Activated CD8-positive, alpha-beta memory T cell treated with anti-CD3 and anti-CD28 coated beads, Interleukin-2, amount 50 U/mL, for 24 hours (primary cell): ENCODE results near the gene IFNA7.
"Not testable (repeated sequence)": the region's sequence is repeated elsewhere in the genome, so short reads cannot be mapped to it uniquely, and the experiment has no call there.

Experiments
- DNase-seq: peaks from one replicate; pipeline ENCODE4 v3.0.0-alpha.2; 2020; ENCODE audit errors: extremely low read depth

Gene IFNA7

DNA sequence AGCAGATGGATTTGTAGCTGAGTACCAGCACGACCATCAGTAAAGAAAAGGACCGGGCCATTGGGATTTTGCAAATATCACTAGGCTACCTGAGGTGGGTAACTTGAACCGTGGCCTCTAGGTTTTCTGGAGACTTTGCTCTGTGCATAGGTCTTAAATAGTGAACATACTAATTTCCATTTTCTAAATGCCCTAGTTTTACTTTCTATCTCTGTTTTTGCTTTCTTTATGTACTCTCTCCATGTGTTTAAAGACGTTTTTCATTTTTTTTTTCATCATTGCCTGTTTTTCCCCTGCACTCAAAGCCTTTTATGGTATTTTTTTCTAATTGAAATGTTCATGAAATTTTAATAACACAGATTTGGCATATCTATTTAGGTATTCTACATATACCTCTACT, at the start of gene IFNA7:
TSS of gene IFNA7 (minus strand) at position 101 of the 400 bp plus-strand sequence. CDS start at position 61, 40 bp downstream.
- not testable (repeated sequence) for DNase-seq

DNA sequence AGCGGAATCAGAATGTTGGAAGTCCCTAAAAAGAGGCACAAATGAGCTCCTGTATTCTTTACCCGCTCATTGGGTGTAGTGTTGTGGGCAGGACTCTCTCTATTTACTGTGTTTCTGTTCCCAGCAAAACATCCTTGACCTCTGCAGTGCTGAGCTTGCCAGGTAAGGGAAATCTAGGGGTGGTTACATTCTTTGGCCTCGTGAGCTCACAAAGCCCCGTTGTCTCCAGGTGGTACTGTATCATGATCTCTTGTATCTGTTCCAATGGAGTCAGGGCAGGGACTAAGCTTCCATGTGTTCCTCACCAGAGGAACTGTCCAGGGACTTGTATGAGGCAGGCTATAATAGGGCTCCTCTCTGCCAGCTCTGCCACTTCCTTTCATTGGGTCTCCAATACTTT, 49.6 kb upstream of the IFNA7 start:
- DNase-seq, result no peak

DNA sequence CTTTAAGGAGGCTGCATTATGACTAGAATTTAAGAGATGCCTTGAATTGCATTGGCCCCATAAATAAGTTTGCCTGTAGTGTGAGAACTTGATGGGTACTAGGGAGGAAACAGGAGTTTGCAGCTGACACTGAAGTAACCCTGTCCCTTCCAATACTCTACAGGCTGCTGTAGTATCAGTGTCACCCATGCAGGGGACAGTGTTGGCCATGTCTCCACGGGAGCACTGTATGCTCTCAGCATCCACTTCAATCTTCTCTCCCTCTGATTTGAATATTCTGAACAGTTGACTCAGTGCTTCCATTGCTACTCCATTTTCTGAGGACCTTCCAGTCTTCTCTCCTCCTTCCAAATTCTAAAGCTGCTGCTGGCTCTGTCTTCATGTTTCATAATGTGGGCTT, 49.2 kb upstream of the IFNA7 start:
- no peak for DNase-seq

GRCh38 chr9:21244836-21245235, 42.8 kb upstream of the IFNA7 start:
- DNase-seq, result no peak

- no peak for DNase-seq
Observed at GRCh38 chr9:21239911-21240310, 37.9 kb upstream of the IFNA7 start, which contains the start of gene IFNA14. Gene IFNA14, minus strand, starts transcription at chr9:21240005. Its CDS starts 70 bp downstream, at chr9:21239935.

DNA sequence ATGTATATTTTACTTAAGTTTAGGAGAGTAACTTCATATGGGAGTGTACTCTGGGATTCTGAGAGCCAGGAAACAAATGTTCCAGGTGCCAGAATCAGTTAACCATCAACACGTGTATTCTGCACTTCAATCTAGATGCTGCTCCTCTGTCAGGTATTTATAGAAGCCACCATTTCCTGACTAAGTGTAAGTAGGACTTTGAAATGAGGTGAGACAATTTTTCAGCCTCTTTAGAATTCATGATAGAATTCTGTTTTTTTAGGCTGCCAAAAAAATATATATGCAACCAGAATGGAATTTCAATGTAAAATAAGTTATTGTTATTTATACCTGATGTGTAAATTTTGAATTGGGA, 34.3 kb upstream of the IFNA7 start:
- not testable (repeated sequence) for DNase-seq

GRCh38 chr9:21235468-21236359, 33.7 kb upstream of the IFNA7 start:
- DNase-seq, result not testable (repeated sequence)

DNA sequence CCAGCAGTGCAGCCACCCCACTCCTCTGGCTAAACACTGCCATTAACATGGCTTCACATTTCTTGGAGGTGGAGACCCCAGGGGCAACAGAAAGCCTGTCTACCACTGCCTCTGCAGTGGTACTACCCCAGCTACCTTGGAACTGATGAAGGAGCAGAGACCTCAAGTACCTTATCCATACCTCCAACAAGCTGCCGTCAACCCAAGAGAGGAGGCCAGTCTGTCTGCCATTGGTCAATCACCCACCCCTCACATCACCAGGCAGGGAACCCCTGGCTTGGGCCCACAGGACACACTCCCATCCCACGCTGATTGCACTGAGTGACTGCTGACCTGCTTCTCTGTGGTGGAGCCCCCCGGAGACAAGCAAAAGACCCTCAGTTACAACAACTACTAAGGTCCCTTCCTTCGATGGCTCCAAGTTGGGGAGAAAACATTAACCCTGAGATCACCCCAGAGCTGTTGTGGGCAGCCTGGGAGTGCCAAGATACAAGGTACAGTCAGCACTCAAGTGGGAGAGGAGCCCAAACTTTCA, 32.2 kb upstream of the IFNA7 start:
- DNase-seq, result no peak

DNA sequence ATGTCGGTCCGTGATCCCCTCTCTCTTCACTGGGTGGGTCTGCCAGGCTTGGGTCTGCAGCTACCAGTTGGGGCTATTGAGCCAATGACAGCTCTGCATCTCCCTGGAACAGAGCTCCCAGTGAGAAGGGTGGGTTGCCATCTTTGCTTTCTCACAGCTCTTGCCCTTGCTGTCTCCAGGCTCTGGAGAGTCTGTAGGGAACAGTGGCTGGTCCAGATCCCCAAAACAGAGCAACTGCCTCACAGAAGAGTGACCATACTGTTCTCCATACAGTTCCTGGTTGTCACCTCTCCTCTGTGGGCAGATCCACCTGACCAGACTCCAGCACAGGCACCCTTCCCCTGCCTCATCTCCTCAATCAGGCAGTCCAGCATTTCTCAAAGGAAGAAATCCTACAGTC, 31.3 kb upstream of the IFNA7 start:
- DNase-seq, result no peak

GRCh38 chr9:21228122-21228521, 26.1 kb upstream of the IFNA7 start, which contains the start of gene IFNA17:
Gene IFNA17, minus strand, starts transcription at chr9:21228222. Its CDS starts 49 bp downstream, at chr9:21228173.
- DNase-seq, result no peak

DNA sequence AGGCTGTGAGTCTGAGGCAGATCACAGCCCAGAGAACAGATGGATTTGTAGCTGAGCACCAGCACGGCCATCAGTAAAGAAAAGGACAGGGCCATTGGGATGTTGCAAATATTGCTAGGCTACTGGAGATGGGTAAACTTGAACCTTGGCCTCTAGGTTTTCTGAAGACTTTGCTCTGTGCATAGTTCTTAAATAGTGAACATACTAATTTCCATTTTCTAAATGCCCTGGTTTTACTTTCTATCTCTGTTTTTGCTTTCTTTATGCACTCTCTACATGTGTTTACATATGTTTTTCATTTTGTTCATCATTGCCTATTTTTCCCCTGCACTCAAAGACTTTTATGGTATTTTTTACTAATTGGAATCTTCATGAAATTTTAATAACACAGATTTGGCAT, 15.2 kb upstream of the IFNA7 start, which contains the start of gene IFNA16:
TSS of gene IFNA16 (minus strand) at position 101 of the 400 bp plus-strand sequence. CDS start at position 95, 6 bp downstream.
- DNase-seq, result not testable (repeated sequence)

- not testable (repeated sequence) for DNase-seq
Observed at GRCh38 chr9:21213411-21214326, 11.7 kb upstream of the IFNA7 start.

- not testable (repeated sequence) for DNase-seq
Observed at GRCh38 chr9:21212160-21212559, 10.2 kb upstream of the IFNA7 start.

- not testable (repeated sequence) for DNase-seq
Observed at GRCh38 chr9:21210782-21211181, 8.8 kb upstream of the IFNA7 start.

- no peak for DNase-seq
Observed at GRCh38 chr9:21210311-21210710, 8.3 kb upstream of the IFNA7 start.

- DNase-seq, result not testable (repeated sequence)
Observed at GRCh38 chr9:21207043-21207442, 5.0 kb upstream of the IFNA7 start, which contains the start of gene IFNA10. Gene IFNA10, minus strand, starts transcription at chr9:21207143. Its CDS starts 46 bp downstream, at chr9:21207097.

DNA sequence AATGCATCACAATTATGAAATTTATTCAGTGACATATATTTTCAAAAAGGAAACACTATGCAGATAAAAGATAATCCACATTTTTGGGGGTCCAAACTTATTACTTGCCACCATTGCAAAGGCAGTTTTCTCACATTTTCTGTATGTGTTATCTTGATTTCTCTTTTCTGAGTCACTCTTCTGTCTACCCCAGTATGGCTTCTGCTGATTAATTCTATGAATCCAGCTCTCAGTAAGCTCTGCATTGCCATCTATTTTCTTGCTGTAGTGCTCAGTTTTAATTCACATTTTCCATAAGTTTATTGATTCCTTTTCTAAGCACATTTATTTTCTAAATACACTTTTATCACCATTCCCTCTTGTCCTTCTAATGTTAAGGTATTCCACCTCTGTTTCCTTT, 3.2 kb upstream of the IFNA7 start:
- no peak for DNase-seq

GRCh38 chr9:21194867-21195776, 6.9 kb downstream of the IFNA7 start:
- not testable (repeated sequence) for DNase-seq

DNA sequence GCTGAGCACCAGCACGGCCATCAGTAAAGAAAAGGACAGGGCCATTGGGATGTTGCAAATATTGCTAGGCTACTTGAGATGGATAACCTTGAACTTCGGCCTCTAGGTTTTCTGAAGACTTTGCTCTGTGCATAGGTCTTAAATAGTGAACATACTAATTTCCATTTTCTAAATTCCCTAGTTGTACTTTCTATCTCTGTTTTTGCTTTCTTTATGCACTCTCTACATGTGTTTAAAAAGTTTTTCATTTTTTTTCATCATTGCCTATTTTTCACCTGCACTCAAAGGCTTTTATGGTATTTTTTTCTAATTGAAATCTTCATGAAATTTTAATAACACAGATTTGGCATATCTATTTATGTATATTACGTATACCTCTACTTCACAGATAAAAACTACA, 14.5 kb downstream of the IFNA7 start, which contains the start of gene IFNA4:
TSS of gene IFNA4 (minus strand) at position 101 of the 400 bp plus-strand sequence. CDS start at position 45, 56 bp downstream.
- DNase-seq, result not testable (repeated sequence)
